MM.1S (cell line): ENCODE data around the gene FYN.

Experiments used
- CTCF ChIP-seq: fragments of 300-600 bp; sonication (generic); IDR thresholded peaks from 2 replicates; pipeline ENCODE4 v1.5.1; 2016; ENCODE audit warnings: antibody characterized with exemption, low read length, mixed read lengths
- EZH2 ChIP-seq: fragments of 300-600 bp; sonication (generic); optimal IDR thresholded peaks from 2 replicates; pipeline ENCODE3; 2017; ENCODE audit warnings: low read depth, mild to moderate bottlenecking, antibody characterized with exemption, low read length, mixed read lengths
- EZH2phosphoT487 ChIP-seq: fragments of 300-600 bp; sonication (generic); IDR thresholded peaks from 2 replicates; pipeline ENCODE4 v1.6.1; 2018; ENCODE audit warnings: antibody characterized with exemption, low read length

- TF ChIP-seq CTCF (no peak), EZH2 (no peak), EZH2phosphoT487 (no peak)
These were observed 126.3 kb downstream of the FYN start for GRCh38 chr6:111746983-111747382.
